HepG2 (cell line): ENCODE data around the gene SIX4. TPM values are rescaled to one million over a fixed set of nuclear protein-coding genes. Genes with fewer than 3 reads are reported as not detected.

Experiments used
- DMTF1 ChIP-seq: sonication (generic); formaldehyde crosslinking; IDR thresholded peaks from 2 replicates; pipeline ENCODE4 v1.4.0; 2020; ENCODE audit warnings: mild to moderate bottlenecking, missing genetic modification reagents
- HNRNPK ChIP-seq: fragments of 200-400 bp; formaldehyde crosslinking; IDR thresholded peaks from 2 replicates; pipeline ENCODE4 v1.6.1; 2018; ENCODE audit warnings: low read length, low read depth, moderate library complexity, mild to moderate bottlenecking; ENCODE audit not compliant: poor library complexity, severe bottlenecking
- HNRNPUL1 ChIP-seq: fragments of 200-400 bp; formaldehyde crosslinking; IDR thresholded peaks from 2 replicates; pipeline ENCODE4 v1.6.1; 2017; ENCODE audit warnings: low read depth, mild to moderate bottlenecking, low read length, moderate library complexity
- HOXD1 ChIP-seq: sonication (generic); formaldehyde crosslinking; IDR thresholded peaks from 2 replicates; pipeline ENCODE4 v1.5.0; 2020; ENCODE audit warnings: missing genetic modification reagents
- KMT2A ChIP-seq: sonication (generic); formaldehyde crosslinking; IDR thresholded peaks from 2 replicates; pipeline ENCODE4 v1.4.0; 2020; ENCODE audit warnings: missing genetic modification reagents
- MED1 ChIP-seq: sonication (generic); formaldehyde crosslinking; IDR thresholded peaks from 2 replicates; pipeline ENCODE4 v1.4.0; 2020; ENCODE audit warnings: missing genetic modification reagents
- PITX1 ChIP-seq: sonication (generic); formaldehyde crosslinking; IDR thresholded peaks from 2 replicates; pipeline ENCODE4 v1.5.1; 2020; ENCODE audit warnings: mild to moderate bottlenecking, missing genetic modification reagents
- POLR2AphosphoS5 ChIP-seq: IDR thresholded peaks from 2 replicates; pipeline ENCODE4 v1.6.1; 2012; ENCODE audit warnings: low read depth, low read length
- SMAD9 ChIP-seq: sonication (generic); formaldehyde crosslinking; IDR thresholded peaks from 2 replicates; pipeline ENCODE4 v1.5.1; 2020; ENCODE audit warnings: mild to moderate bottlenecking, missing genetic modification reagents
- ZNF326 ChIP-seq: sonication (generic); formaldehyde crosslinking; IDR thresholded peaks from 2 replicates; pipeline ENCODE4 v1.4.0; 2020; ENCODE audit warnings: missing genetic modification reagents, borderline replicate concordance
- ZNF329 ChIP-seq: sonication (generic); formaldehyde crosslinking; IDR thresholded peaks from 2 replicates; pipeline ENCODE4 v1.9.0; 2021; ENCODE audit warnings: low read depth, mild to moderate bottlenecking, missing genetic modification reagents
- ZNF614 ChIP-seq: IDR thresholded peaks from 2 replicates; pipeline ENCODE4 v1.6.1; 2018; ENCODE audit warnings: missing biosample characterization, missing genetic modification reagents, inconsistent platforms, borderline replicate concordance
- ZNF800 ChIP-seq: sonication (generic); formaldehyde crosslinking; IDR thresholded peaks from 2 replicates; pipeline ENCODE4 v1.4.0; 2020; ENCODE audit warnings: missing genetic modification reagents
- polyA plus RNA-seq, 8 experiments: library from polyadenylated mRNA; depleted of rRNA in 3 of 8; stranded (reverse) in 7 of 8; unstranded in 1 of 8; fragments of >200 nt; fragmentation: Illumina TruSeq in 4 of 8; extraction: Trizol in 4 of 8; gene quantifications; 2 replicates each; pipeline versions ENCODE4 v1.2.1 to v1.2.3, GENCODE V29; 2011 to 2016; ENCODE audit warnings: low read depth in 4 of 8, missing spikeins in 1 of 8, mixed read lengths in 1 of 8; ENCODE audit not compliant: insufficient read depth in 1 of 8
- total RNA-seq, 5 experiments: library from RNA; depleted of rRNA; stranded (reverse); fragments of >200 nt; fragmentation: Illumina TruSeq; extraction: Trizol; gene quantifications; 2 replicates each; pipeline ENCODE4 v1.2.3, GENCODE V29; 2016; ENCODE audit warnings: low read depth in 1 of 5
- TF ChIP-seq, protein P1 (sequence below): sonication (generic); formaldehyde crosslinking; IDR thresholded peaks from 2 replicates; pipeline ENCODE4 v1.4.0; 2020; ENCODE audit warnings: missing genetic modification reagents
- TF ChIP-seq, protein P2 (sequence below): sonication (generic); formaldehyde crosslinking; IDR thresholded peaks from 2 replicates; pipeline ENCODE4 v1.9.0; 2021; ENCODE audit warnings: missing genetic modification reagents, borderline replicate concordance
- TF ChIP-seq, protein P3 (sequence below): sonication (generic); formaldehyde crosslinking; IDR thresholded peaks from 2 replicates; pipeline ENCODE4 v1.5.0; 2020; ENCODE audit warnings: mild to moderate bottlenecking, missing genetic modification reagents
- TF ChIP-seq, protein P4 (sequence below): sonication (generic); formaldehyde crosslinking; IDR thresholded peaks from 2 replicates; pipeline ENCODE4 v1.5.1; 2020; ENCODE audit warnings: mild to moderate bottlenecking, missing genetic modification reagents

The SIX4 gene
- total and polyA plus RNA-seq, 2 of the 13 experiments (the other 11 are each of a cell fraction or from before 2014, with no cell fraction given) = 5.0 to 6.0 TPM

DNA sequence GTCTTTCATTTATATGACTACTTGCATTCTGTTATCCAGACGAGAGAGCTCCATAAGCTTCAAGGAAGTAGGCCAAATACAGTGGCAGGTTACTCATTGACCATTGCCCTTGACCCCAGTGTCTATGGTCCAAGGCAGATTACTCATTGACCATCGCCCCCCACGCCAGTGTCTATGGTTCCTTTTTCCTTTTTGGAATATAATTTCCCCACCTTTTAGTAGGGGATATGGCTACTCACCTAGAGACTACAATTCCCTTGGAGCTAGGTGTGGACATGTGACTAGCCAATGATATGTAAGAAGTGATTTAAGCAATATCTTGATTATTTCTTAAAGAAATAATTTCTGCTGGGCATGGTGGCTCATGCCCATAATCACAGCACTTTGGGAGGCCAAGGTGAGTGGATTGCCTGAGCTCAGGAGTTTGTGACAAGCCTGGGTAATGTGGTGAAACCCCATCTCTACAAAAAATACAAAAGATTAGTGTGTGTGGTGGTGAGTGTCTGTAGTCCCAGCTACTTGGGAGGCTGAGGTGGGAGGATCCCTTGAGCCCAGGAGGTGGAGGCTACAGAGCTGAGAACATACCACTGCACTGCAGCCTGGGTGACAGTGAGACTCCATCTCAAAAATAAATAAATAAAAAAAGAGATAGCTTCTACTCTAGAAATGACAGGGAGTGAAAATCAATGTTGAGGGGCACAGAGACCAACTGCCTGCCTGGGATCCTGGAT, 32.6 kb downstream of the SIX4 start (continued):
- TF ChIP-seq ZNF800 (CRISPR knock-in tag) (no peak), POLR2AphosphoS5 (no peak), HNRNPUL1 (peak; percentile 95), PITX1 (CRISPR knock-in tag) (no peak), HNRNPK (no peak), ZNF326 (CRISPR knock-in tag) (no peak), KMT2A (no peak), MED1 (peak; percentile 59; the same call in 1 of the 2 replicates), SMAD9 (CRISPR knock-in tag) (no peak), DMTF1 (CRISPR knock-in tag) (no peak), ZNF614 (CRISPR knock-in tag) (no peak), HOXD1 (CRISPR knock-in tag) (no peak), ZNF329 (CRISPR knock-in tag) (no peak)
- TF ChIP-seq, protein P1, sequence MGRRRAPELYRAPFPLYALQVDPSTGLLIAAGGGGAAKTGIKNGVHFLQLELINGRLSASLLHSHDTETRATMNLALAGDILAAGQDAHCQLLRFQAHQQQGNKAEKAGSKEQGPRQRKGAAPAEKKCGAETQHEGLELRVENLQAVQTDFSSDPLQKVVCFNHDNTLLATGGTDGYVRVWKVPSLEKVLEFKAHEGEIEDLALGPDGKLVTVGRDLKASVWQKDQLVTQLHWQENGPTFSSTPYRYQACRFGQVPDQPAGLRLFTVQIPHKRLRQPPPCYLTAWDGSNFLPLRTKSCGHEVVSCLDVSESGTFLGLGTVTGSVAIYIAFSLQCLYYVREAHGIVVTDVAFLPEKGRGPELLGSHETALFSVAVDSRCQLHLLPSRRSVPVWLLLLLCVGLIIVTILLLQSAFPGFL (CRISPR knock-in tag) = no peak
- TF ChIP-seq, protein P2, sequence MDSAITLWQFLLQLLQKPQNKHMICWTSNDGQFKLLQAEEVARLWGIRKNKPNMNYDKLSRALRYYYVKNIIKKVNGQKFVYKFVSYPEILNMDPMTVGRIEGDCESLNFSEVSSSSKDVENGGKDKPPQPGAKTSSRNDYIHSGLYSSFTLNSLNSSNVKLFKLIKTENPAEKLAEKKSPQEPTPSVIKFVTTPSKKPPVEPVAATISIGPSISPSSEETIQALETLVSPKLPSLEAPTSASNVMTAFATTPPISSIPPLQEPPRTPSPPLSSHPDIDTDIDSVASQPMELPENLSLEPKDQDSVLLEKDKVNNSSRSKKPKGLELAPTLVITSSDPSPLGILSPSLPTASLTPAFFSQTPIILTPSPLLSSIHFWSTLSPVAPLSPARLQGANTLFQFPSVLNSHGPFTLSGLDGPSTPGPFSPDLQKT = no peak
- TF ChIP-seq, protein P3, sequence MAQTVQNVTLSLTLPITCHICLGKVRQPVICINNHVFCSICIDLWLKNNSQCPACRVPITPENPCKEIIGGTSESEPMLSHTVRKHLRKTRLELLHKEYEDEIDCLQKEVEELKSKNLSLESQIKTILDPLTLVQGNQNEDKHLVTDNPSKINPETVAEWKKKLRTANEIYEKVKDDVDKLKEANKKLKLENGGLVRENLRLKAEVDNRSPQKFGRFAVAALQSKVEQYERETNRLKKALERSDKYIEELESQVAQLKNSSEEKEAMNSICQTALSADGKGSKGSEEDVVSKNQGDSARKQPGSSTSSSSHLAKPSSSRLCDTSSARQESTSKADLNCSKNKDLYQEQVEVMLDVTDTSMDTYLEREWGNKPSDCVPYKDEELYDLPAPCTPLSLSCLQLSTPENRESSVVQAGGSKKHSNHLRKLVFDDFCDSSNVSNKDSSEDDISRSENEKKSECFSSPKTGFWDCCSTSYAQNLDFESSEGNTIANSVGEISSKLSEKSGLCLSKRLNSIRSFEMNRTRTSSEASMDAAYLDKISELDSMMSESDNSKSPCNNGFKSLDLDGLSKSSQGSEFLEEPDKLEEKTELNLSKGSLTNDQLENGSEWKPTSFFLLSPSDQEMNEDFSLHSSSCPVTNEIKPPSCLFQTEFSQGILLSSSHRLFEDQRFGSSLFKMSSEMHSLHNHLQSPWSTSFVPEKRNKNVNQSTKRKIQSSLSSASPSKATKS (CRISPR knock-in tag) = no peak
- TF ChIP-seq, protein P4, sequence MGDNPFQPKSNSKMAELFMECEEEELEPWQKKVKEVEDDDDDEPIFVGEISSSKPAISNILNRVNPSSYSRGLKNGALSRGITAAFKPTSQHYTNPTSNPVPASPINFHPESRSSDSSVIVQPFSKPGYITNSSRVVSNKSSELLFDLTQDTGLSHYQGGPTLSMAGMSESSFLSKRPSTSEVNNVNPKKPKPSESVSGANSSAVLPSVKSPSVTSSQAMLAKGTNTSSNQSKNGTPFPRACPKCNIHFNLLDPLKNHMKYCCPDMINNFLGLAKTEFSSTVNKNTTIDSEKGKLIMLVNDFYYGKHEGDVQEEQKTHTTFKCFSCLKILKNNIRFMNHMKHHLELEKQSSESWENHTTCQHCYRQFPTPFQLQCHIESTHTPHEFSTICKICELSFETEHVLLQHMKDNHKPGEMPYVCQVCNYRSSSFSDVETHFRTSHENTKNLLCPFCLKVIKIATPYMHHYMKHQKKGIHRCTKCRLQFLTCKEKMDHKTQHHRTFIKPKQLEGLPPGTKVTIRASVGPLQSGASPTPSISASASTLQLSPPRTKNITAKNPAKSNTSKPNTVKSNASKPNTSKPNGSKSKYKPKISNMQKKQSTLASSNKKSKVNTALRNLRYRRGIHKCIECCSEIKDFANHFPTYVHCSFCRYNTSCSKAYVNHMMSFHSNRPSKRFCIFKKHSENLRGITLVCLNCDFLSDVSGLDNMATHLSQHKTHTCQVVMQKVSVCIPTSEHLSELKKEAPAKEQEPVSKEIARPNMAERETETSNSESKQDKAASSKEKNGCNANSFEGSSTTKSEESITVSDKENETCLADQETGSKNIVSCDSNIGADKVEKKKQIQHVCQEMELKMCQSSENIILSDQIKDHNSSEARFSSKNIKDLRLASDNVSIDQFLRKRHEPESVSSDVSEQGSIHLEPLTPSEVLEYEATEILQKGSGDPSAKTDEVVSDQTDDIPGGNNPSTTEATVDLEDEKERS (CRISPR knock-in tag) = no peak
